ENCODE data around the gene NCOA1.
A peak's percentile ranks its signal among the peaks of the same experiment; 100 is the strongest.
"Not testable (repeated sequence)": the region's sequence is repeated elsewhere in the genome, so short reads cannot be mapped to it uniquely, and the experiment has no call there.

The NCOA1 gene

GRCh38 chr2:24477229-24477628 is 13.8 kb upstream of the NCOA1 start:
- no peak for DNase-seq

- no peak for DNase-seq
Measured at GRCh38 chr2:24478243-24478642, 12.8 kb upstream of the NCOA1 start.

- DNase-seq: no peak
Measured at GRCh38 chr2:24480245-24480644, 10.8 kb upstream of the NCOA1 start.

- no peak for DNase-seq
Measured at GRCh38 chr2:24482251-24482971, 8.6 kb upstream of the NCOA1 start.

- DNase-seq: no peak
Measured at GRCh38 chr2:24482972-24483300, 8.1 kb upstream of the NCOA1 start.

GRCh38 chr2:24484677-24485076 is 6.4 kb upstream of the NCOA1 start:
- not testable (repeated sequence) for DNase-seq

- DNase-seq: no peak
Measured at GRCh38 chr2:24485197-24485596, 5.9 kb upstream of the NCOA1 start.

- DNase-seq: no peak
Measured at GRCh38 chr2:24486636-24487205, 4.3 kb upstream of the NCOA1 start.

GRCh38 chr2:24489465-24490180 is 1.4 kb upstream of the NCOA1 start:
- no peak for DNase-seq

GRCh38 chr2:24490181-24490689 is 819 bp upstream of the NCOA1 start:
- no peak for DNase-seq

GRCh38 chr2:24491542-24492420 is 727 bp downstream of the NCOA1 start:
- peak; percentile 31 for DNase-seq

- no peak for DNase-seq
Measured at GRCh38 chr2:24492421-24493279, 1.6 kb downstream of the NCOA1 start.

- no peak for DNase-seq
Measured at GRCh38 chr2:24493713-24494112, 2.7 kb downstream of the NCOA1 start.

- DNase-seq: no peak
Measured at GRCh38 chr2:24494410-24494809, 3.4 kb downstream of the NCOA1 start.

- DNase-seq: no peak
Measured at GRCh38 chr2:24495451-24495850, 4.4 kb downstream of the NCOA1 start.

GRCh38 chr2:24496959-24497358 is 5.9 kb downstream of the NCOA1 start:
- DNase-seq: no peak

- no peak for DNase-seq
Measured at GRCh38 chr2:24497685-24498084, 6.6 kb downstream of the NCOA1 start.

- no peak for DNase-seq
Measured at GRCh38 chr2:24498121-24498520, 7.1 kb downstream of the NCOA1 start.

GRCh38 chr2:24501813-24502212 is 10.8 kb downstream of the NCOA1 start:
- no peak for DNase-seq

- no peak for DNase-seq
Measured at GRCh38 chr2:24505534-24506275, 14.7 kb downstream of the NCOA1 start.

- DNase-seq: no peak
Measured at GRCh38 chr2:24507549-24507948, 16.5 kb downstream of the NCOA1 start.
